Measurements from ENCODE around the gene LPCAT4. TPM values are rescaled to one million over a fixed set of nuclear protein-coding genes. Genes with fewer than 3 reads are reported as not detected.
"Not testable (repeated sequence)": the region's sequence is repeated elsewhere in the genome, so short reads cannot be mapped to it uniquely, and the experiment has no call there.

LPCAT4 gene, protein sequence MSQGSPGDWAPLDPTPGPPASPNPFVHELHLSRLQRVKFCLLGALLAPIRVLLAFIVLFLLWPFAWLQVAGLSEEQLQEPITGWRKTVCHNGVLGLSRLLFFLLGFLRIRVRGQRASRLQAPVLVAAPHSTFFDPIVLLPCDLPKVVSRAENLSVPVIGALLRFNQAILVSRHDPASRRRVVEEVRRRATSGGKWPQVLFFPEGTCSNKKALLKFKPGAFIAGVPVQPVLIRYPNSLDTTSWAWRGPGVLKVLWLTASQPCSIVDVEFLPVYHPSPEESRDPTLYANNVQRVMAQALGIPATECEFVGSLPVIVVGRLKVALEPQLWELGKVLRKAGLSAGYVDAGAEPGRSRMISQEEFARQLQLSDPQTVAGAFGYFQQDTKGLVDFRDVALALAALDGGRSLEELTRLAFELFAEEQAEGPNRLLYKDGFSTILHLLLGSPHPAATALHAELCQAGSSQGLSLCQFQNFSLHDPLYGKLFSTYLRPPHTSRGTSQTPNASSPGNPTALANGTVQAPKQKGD
- polyA plus RNA-seq (ENCODE audit: insufficient read depth in 1 of 5, insufficient read length in 5 of 5, low replicate concordance in 1 of 5): 10 to 100 TPM; 41.0 to 58.4 (median 42.5) TPM
- long read RNA-seq, donor 1, transcript LPCAT4-206 (4 exons, 915 nt): major isoform, 5 of 19 reads
- long read RNA-seq, donor 1, partial matches to known transcripts: 6 of 19 reads
- long read RNA-seq, donor 1, other reads (novel, unspliced or antisense): 0 of 19 reads
- long read RNA-seq, donor 2, partial matches to known transcripts: 0 of 3 reads
- long read RNA-seq, donor 2, other reads (novel, unspliced or antisense): 0 of 3 reads
- long read RNA-seq, donor 3, partial matches to known transcripts: 8 of 13 reads
- long read RNA-seq, donor 3, other reads (novel, unspliced or antisense): 0 of 13 reads
- long read RNA-seq, donor 4, partial matches to known transcripts: 0 of 5 reads
- long read RNA-seq, donor 4, other reads (novel, unspliced or antisense): 0 of 5 reads
- long read RNA-seq, donor 5, transcript LPCAT4-201 (14 exons, 2,262 nt): major isoform, 6 of 15 reads
- long read RNA-seq, donor 5, partial matches to known transcripts: 6 of 15 reads
- long read RNA-seq, donor 5, other reads (novel, unspliced or antisense): 0 of 15 reads
- long read RNA-seq, donor 6, partial matches to known transcripts: 0 of 8 reads
- long read RNA-seq, donor 6, other reads (novel, unspliced or antisense): 0 of 8 reads
- long read RNA-seq, donor 7, partial matches to known transcripts: 6 of 12 reads
- long read RNA-seq, donor 7, other reads (novel, unspliced or antisense): 0 of 12 reads
- long read RNA-seq, donor 8: 0 reads

GRCh38 chr15:34367101-34368081 lies at the start of gene LPCAT4:
TSS of gene LPCAT4 (minus strand) at chr15:34367196. CDS start at chr15:34367100, 96 bp downstream.
- DNase-seq: peak; percentile 85 to 86

- DNase-seq: not testable (repeated sequence)
These were observed 42.5 kb upstream of the LPCAT4 start for GRCh38 chr15:34409511-34409910.

DNA sequence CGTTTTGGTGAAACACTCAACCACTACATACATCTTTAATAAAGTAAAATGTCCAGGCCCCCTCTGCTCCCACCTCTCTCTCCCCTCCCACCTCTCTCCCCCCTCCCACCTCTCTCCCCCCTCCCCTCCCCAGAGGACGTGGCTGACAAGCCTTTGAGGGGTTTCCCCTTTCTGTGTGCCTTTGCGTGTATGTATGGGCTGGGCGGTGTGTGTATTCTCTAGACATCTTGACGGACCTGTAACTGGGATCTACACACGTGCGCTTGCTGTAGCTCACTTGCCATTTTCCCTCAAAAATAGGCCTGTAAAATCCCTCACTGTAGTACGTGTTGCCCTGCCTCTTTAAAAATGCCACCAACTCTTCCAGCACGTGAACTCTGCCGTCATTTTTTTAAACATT lies 42.0 kb upstream of the LPCAT4 start:
- DNase-seq: not testable (repeated sequence)

DNA sequence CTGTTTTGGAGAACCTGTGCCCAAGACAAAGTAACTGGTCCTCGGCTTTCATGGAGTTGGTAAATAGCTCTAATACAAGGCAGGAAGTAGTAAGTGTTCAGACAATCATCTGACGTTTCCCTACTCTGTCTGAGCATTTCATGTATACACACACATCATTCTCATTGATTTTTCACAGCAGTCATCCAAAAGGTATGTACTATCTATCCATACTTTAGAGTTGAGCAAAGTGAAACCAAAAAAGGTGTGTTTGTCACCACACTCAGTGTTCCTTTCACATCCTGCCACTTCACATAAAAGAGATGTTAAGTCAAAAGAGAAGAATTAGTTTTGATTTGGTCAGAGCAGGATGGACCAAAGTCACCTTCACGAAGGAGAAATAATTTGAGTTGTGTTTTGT lies 36.9 kb upstream of the LPCAT4 start:
- not testable (repeated sequence) for DNase-seq

- DNase-seq: not testable (repeated sequence)
These were observed 36.2 kb upstream of the LPCAT4 start for GRCh38 chr15:34403160-34403598.

- DNase-seq: not testable (repeated sequence)
These were observed 30.8 kb upstream of the LPCAT4 start for GRCh38 chr15:34397637-34398259.

GRCh38 chr15:34392981-34393380 lies 26.0 kb upstream of the LPCAT4 start:
- not testable (repeated sequence) for DNase-seq

DNA sequence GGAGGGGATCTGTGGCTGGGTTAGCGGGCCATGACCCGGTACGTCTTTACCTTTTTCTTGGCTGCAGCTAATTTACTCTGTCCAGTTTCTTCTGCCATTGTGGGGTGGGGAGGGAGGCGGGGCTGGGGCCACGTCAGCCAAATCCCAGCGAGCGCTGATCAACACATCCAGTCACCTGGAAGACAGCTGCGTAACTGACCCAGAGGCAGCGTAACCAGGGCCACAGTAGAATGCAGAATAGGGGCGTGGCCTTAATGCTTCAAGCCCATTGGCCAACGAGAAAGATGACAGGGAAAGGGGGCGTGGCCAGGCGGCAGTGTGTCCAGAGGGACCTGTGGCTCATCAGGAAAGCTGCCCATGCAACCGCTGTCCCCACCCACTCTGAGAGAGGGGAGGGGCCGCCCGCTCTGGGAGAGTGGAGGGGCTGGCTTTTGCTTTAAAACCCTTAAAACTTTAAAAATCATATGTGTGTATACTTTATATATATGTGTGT lies 22.6 kb upstream of the LPCAT4 start:
- DNase-seq: not testable (repeated sequence)

- DNase-seq: not testable (repeated sequence)
These were observed 15.0 kb upstream of the LPCAT4 start for GRCh38 chr15:34381829-34382521.

- DNase-seq: not testable (repeated sequence)
These were observed 13.5 kb upstream of the LPCAT4 start for GRCh38 chr15:34380491-34380890.

- DNase-seq: no peak
These were observed 9.9 kb upstream of the LPCAT4 start for GRCh38 chr15:34376856-34377255.

GRCh38 chr15:34375541-34375940 lies 8.5 kb upstream of the LPCAT4 start:
- not testable (repeated sequence) for DNase-seq

DNA sequence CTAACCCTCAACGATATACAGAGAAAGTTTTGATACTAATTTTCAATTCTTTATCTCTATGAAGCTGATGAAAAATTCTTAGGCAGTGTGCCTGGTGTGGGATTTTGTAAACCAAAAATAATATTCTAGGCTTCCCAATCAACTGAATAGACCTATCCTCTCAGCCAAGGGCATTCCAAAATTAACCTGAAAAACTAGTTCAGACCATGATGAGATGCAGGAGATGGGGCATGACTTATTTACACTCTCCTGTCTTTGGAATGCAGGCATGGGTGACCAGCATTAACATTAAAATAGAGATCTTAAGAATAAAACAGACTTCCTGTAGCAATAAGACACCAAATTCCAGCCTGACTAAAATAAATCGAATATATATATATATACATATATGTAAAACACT lies 7.8 kb upstream of the LPCAT4 start:
- no peak for DNase-seq

GRCh38 chr15:34373951-34374350 lies 7.0 kb upstream of the LPCAT4 start:
- no peak for DNase-seq

GRCh38 chr15:34370643-34371042 lies 3.6 kb upstream of the LPCAT4 start:
- DNase-seq: no peak

DNA sequence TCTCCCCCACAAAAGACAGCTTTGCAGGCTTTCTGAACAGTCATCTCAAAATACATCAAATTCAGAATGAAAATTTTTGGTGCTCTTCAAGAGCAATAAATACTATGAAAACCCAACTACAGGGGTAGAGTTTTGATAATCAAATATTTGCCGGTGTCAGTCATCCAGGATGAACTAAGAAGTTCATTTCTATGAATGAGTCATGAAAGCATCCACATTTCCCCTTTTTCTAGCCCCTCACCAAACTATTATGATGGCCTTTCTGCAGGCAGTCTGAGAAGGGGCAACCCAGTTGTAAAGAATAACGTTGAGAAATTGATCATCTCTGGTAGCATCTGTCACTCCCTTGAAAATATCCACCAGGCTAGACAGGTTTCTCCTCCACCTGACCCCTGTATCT lies 3.1 kb upstream of the LPCAT4 start:
- no peak for DNase-seq

DNA sequence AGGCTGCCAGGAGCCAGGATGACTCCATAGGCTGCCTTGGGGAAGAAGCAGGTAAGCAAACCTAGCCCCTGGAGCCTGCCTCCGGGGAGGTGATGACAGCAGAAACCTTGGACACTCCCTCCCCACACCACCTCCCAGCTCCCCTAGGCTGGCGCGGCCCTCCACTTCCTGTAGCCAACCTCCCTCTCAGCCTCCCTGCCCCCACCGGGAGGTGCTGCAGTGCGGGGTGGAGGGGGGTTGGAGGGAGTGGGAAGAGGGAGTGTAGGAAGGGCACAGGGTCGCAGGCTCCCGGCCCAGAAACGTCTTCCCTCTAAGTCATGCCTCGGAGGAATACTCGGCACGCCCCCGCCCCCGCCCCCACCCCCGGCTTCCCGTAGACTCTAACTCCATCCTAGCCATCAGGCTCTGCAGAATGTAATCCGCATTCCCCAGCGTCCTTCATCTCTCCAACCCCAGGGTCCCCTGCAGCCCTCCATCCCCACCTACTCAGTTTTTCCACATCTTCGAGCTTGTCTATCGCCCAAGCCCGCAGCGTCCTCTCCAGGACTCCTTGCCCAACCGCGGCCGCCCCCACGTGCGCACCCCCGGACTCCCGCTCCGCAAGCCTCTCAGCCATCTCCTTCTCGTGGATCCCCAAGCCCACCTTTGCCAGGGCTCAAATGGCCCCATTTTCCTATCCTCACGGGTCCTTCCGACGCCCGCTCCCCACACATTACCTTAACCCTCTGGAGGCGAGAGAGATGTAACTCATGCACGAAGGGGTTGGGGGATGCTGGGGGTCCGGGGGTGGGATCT lies 528 bp downstream of the LPCAT4 start:
- peak in 1 of 2 donors; percentile 41 for DNase-seq

DNA sequence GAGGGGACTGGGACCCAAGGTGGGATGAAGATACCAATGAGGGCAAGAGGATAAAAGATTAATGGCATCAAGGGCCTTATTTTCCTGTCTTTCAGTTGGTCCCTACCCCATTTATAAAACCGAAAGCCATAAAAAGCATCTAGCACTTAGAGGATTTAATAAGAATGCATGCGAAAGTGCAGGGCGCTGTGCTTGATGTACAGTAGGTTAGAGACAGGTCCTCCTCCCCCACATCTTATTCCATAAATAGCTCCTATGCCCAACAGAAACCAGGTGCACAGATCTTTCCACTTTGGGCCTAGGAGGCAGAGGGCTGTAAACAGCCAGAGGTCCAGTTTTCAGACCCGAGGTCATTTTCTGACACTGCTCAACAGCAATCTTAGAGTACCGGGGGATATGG lies 1.2 kb downstream of the LPCAT4 start:
- no peak for DNase-seq

Data from right lung (tissue), 10 donors.